ENCODE measurements around the gene SPINK13. TPM values are rescaled to one million over a fixed set of nuclear protein-coding genes. Genes with fewer than 3 reads are reported as not detected.

SPINK13 gene, protein sequence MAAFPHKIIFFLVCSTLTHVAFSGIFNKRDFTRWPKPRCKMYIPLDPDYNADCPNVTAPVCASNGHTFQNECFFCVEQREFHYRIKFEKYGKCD
- not detected in 2 replicates for total RNA-seq

DNA sequence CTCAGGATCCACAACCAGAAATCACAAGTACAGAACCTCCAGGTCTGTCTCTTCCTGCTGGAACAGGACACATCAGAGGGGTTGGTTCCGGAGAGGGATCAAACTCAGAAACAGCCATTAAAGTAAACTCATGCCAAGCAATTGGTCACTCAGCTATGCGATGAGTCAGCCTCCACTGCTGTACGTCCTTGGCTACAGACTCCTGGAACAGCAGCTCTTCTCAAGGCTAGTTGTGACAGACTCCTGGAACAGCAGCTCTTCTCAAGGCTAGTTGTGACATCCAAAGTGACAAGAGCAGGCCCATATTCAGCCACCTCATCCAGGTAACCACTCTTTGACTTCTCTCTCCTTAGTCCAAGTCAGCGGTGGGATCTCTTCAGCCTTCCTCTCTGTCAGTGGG is at the start of gene SPINK13:
Gene SPINK13 (plus strand): TSS at position 229 of the 400 bp plus-strand sequence. CDS start 1,279 bp downstream, outside the sequence.

DNA sequence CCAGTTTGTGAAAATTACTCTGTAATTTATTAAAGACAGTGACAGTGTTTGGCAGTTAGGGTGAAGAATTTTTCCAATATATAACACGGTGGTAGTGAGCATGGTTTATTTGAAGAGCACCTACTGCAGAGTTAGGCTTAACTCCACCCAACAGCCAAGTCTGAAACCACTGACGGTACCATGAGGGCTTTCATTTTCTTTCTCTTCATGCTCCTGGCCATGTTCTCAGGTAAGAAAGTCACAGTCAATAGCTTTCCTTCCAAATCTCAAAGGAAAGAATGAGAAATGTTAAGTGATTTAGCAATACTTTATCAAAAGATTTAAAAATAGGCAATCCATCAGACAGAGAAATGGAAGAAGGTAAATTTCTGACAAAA is 30.2 kb upstream of the SPINK13 start, which contains the start of gene MARCOL:
Gene MARCOL (plus strand): TSS at position 108 of the 377 bp plus-strand sequence. CDS start 73 bp downstream, at position 181.

DNA sequence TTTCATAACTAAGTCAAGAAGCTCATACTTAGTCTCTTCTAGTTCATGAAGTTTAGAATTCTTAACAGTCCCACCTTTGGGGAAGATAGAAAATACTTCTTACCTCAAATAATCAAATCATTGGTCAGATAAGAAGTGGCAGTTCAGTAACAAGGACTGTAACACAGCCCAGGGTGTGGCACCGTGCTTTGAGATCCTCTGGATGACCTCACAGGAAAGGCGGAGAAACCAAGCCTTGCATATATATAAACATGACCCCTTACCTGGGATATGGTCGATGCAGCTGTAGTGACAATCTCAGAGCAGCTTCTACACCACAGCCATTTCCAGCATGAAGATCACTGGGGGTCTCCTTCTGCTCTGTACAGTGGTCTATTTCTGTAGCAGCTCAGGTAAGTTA is 43.6 kb downstream of the SPINK13 start, which contains the start of gene SPINK7:
Gene SPINK7 (plus strand): TSS at position 271 of the 400 bp plus-strand sequence. CDS start 61 bp downstream, at position 332.

DNA sequence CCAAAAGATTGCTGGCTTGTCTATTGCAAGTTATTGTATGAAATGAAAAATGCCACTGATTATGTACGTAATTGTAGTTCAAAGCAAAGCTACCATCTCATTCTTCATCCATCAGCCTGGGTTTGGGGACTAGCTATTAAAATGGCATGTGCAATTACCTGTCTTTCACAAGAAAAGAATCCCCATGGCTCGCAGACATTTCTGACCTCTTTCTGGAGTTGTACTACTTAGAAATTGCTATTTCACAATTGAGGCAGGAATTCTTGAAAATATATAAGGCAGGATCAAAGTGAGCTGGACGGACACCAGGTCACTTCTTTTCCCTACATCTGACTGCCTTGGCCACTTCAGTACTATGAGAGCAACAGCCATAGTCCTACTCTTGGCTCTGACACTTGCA is 66.7 kb downstream of the SPINK13 start, which contains the start of gene SPINK9:
Gene SPINK9 (plus strand): TSS at position 301 of the 400 bp plus-strand sequence. CDS start 55 bp downstream, at position 356.

Small RNA genes within 50 kb of the gene (small RNA-seq; reads per million reads assigned to genes)
- not detected for gene HMGN1P16

Other genes with a start within 250 kb of the SPINK13 start
- gene SPINK5, start 204.8 kb upstream of the SPINK13 start, total RNA-seq = 0.13 and 0.29 TPM in 2 replicates
- not detected in 2 replicates for gene SPINK14, start 100.2 kb upstream of the SPINK13 start, total RNA-seq
- gene SPINK6, start 65.8 kb upstream of the SPINK13 start, total RNA-seq = not detected in 2 replicates
- not detected in 2 replicates for gene MARCOL, start 30.3 kb upstream of the SPINK13 start, total RNA-seq
- gene SPINK7, start 43.6 kb downstream of the SPINK13 start, total RNA-seq = not detected in 2 replicates
- gene SPINK9, start 66.8 kb downstream of the SPINK13 start, total RNA-seq = not detected in 2 replicates
- gene FBXO38, start 115.2 kb downstream of the SPINK13 start, total RNA-seq = 87.9 and 111 TPM in 2 replicates

All from thoracic aorta endothelial cell (primary cell).